SU-DHL-6 (cell line): ENCODE data around the gene AATK.

Experiments used
- EZH2phosphoT487 ChIP-seq: fragments of 200-600 bp; sonication (generic), shearing (Covaris generic); conservative IDR thresholded peaks from 2 replicates; pipeline ENCODE4 v1.6.1; 2018; ENCODE audit warnings: mild to moderate bottlenecking, antibody characterized with exemption, low read length, moderate library complexity, mixed read lengths
- TF ChIP-seq, protein P1 (sequence below): fragments of 200-600 bp; sonication (generic); IDR thresholded peaks from one replicate; pipeline ENCODE4 v1.5.1; 2017; ENCODE audit warnings: antibody characterized with exemption, mild to moderate bottlenecking, low read length, moderate library complexity; ENCODE audit not compliant: insufficient read depth, poor library complexity, severe bottlenecking

DNA sequence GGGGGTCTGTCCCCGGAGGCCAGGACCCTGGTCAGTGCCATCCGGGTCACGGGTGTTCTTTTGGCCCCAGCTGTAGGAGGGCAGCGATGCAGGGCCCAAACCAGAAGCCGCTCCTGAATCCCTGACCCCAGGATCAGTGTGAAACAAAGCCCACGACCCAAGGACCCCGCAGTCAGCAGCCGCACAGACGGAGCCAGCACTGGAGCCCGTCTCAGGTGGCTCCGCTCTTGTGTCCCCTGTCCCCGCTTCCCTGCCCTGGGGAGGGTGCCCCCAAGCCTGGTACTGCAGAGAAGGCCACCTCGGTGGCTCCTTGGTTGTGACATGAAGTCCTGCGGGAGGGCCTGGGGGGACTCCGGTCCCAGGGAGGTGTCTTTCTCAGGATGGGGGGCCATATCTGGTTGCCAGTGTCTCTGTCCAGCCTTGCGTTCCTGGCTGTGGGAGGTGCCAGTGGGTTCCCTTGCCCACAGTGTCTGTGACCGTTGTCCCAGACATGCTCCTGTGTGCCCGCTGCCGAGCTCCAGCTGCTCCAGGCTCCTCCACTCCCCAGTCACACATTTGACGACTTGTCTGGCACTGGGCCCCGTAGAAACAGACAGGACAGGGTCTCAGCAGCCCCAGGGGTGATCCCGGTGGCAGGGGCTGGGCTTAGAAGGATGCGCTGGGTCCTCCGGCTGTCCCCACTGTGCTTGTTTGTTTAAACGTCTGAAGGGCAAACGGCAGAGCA, 97.4 kb downstream of the AATK start:
- TF ChIP-seq, protein P1, sequence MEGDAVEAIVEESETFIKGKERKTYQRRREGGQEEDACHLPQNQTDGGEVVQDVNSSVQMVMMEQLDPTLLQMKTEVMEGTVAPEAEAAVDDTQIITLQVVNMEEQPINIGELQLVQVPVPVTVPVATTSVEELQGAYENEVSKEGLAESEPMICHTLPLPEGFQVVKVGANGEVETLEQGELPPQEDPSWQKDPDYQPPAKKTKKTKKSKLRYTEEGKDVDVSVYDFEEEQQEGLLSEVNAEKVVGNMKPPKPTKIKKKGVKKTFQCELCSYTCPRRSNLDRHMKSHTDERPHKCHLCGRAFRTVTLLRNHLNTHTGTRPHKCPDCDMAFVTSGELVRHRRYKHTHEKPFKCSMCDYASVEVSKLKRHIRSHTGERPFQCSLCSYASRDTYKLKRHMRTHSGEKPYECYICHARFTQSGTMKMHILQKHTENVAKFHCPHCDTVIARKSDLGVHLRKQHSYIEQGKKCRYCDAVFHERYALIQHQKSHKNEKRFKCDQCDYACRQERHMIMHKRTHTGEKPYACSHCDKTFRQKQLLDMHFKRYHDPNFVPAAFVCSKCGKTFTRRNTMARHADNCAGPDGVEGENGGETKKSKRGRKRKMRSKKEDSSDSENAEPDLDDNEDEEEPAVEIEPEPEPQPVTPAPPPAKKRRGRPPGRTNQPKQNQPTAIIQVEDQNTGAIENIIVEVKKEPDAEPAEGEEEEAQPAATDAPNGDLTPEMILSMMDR: no peak
- TF ChIP-seq EZH2phosphoT487: no peak
